HEK293T (cell line): ENCODE results near the gene AIRE.

Source experiments
- ARNT ChIP-seq: fragments of 450-650 bp; IDR thresholded peaks from 2 replicates; pipeline ENCODE4 v1.6.1; 2017; ENCODE audit warnings: mild to moderate bottlenecking
- BHLHE40 ChIP-seq: fragments of 450-650 bp; IDR thresholded peaks from 2 replicates; pipeline ENCODE4 v1.6.1; 2016; ENCODE audit warnings: mild to moderate bottlenecking, moderate library complexity, borderline replicate concordance
- FOXK2 ChIP-seq: fragments of 450-650 bp; IDR thresholded peaks from 2 replicates; pipeline ENCODE4 v1.6.1; 2016; ENCODE audit warnings: mild to moderate bottlenecking
- FOXM1 ChIP-seq: fragments of 450-650 bp; IDR thresholded peaks from 2 replicates; pipeline ENCODE4 v1.6.1; 2017; ENCODE audit warnings: mild to moderate bottlenecking, borderline replicate concordance
- HDGF ChIP-seq: fragments of 450-650 bp; IDR thresholded peaks from 2 replicates; pipeline ENCODE4 v1.6.1; 2017; ENCODE audit warnings: antibody characterized with exemption, borderline replicate concordance
- L3MBTL2 ChIP-seq: fragments of 450-650 bp; conservative IDR thresholded peaks from 2 replicates; pipeline ENCODE4 v1.6.1; 2016; ENCODE audit warnings: mild to moderate bottlenecking
- SP1 ChIP-seq: fragments of 450-650 bp; IDR thresholded peaks from 2 replicates; pipeline ENCODE4 v1.6.1; 2017
- SUZ12 ChIP-seq: fragments of 450-650 bp; IDR thresholded peaks from 2 replicates; pipeline ENCODE4 v1.6.1; 2016; ENCODE audit warnings: mild to moderate bottlenecking
- ZNF384 ChIP-seq: fragments of 450-650 bp; IDR thresholded peaks from 2 replicates; pipeline ENCODE4 v1.6.1; 2016
- TF ChIP-seq, protein P1 (sequence below): fragments of 450-650 bp; IDR thresholded peaks from 2 replicates; pipeline ENCODE4 v1.6.1; 2016

DNA sequence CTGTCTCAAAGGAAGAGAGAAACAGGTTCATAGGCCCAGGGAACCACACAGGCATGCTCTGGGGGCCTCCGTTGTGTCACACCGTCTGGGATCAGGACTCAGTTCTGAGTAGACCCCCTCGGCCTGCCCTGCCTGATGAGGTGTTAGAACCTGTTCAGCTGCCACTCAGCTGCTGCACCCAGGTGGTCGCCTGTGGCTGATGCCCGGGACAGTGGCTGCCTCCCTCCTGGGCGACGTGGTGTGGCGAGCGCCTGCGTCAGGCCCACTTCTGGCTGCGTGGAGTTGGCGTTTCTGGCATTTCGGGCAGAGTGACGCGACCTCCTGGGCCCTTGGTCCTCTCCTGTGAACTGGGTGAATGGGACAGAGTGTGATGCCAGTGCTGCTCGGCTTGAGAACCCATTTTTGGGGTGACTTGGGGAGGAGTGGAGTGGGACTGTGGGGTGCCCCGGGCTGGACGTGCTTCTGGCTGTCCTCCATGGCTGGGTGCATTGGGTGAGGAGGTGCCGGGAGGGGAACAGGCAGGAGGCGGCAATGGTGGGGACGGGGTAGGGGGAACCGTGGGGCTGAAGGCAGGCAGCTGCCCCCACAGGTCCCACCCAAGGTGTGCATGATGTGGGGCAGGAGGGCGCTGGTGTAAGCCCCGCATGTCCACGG is 42.7 kb downstream of the AIRE start:
- TF ChIP-seq, protein P1, sequence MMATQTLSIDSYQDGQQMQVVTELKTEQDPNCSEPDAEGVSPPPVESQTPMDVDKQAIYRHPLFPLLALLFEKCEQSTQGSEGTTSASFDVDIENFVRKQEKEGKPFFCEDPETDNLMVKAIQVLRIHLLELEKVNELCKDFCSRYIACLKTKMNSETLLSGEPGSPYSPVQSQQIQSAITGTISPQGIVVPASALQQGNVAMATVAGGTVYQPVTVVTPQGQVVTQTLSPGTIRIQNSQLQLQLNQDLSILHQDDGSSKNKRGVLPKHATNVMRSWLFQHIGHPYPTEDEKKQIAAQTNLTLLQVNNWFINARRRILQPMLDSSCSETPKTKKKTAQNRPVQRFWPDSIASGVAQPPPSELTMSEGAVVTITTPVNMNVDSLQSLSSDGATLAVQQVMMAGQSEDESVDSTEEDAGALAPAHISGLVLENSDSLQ = no peak
- TF ChIP-seq HDGF (no peak), SP1 (no peak), FOXM1 (no peak), ZNF384 (no peak), ARNT (no peak), L3MBTL2 (no peak), FOXK2 (no peak), BHLHE40 (no peak), SUZ12 (no peak)
